OCI-LY7 (cell line): ENCODE measurements around the gene PRH1. TPM values are rescaled to one million over a fixed set of nuclear protein-coding genes. Genes with fewer than 3 reads are reported as not detected.

Experiments used
- BruUV-seq: library from RNA; stranded (reverse); fragments of 400-500 nt; replicated peaks from 2 replicates; lab custom pipeline; 2021; lab: Mats Ljungman, UMichigan
- CTCF ChIA-PET: fragments of 300-600 bp; sonication (Branson Sonifier 250); formaldehyde crosslinking; loops from one replicate; lab custom pipeline; 2022; ENCODE audit warnings: antibody characterized with exemption; ENCODE audit not compliant: unreplicated experiment; lab: Charles Lee
- POLR2A ChIA-PET: fragments of 300-600 bp; sonication (Branson Sonifier 250); formaldehyde crosslinking; loops from one replicate; lab custom pipeline; 2022; ENCODE audit warnings: antibody characterized with exemption; lab: Charles Lee
- DNase-seq: peaks from one replicate; pipeline ENCODE4 v3.0.0-alpha.2; 2015; ENCODE audit warnings: low spot score
- H2AFZ ChIP-seq: fragments of 200-600 bp; sonication (generic), shearing (Covaris generic); 2 replicates; pipeline ENCODE4 v1.6.1; 2014; ENCODE audit warnings: mild to moderate bottlenecking, antibody characterized with exemption, low read length, moderate library complexity
- H3K27ac ChIP-seq: fragments of 200-600 bp; sonication (generic); 2 replicates; pipeline ENCODE4 v1.5.1; 2014; ENCODE audit warnings: mixed run types, low read depth, mild to moderate bottlenecking, moderate library complexity, low read length, inconsistent platforms; ENCODE audit not compliant: poor library complexity, severe bottlenecking
- H3K36me3 ChIP-seq: fragments of 200-600 bp; sonication (generic); 2 replicates; pipeline ENCODE4 v1.6.1; 2014; ENCODE audit warnings: mild to moderate bottlenecking, antibody characterized with exemption, low read length, moderate library complexity, mixed read lengths; ENCODE audit not compliant: insufficient read depth
- H3K4me1 ChIP-seq: fragments of 200-600 bp; sonication (generic); 2 replicates; pipeline ENCODE4 v1.5.1; 2014; ENCODE audit warnings: mild to moderate bottlenecking, low read length; ENCODE audit not compliant: insufficient read depth, poor library complexity, severe bottlenecking
- H3K4me2 ChIP-seq: fragments of 200-600 bp; sonication (generic); 2 replicates; pipeline ENCODE4 v1.6.1; 2014; ENCODE audit warnings: mild to moderate bottlenecking, low read length
- H3K4me3 ChIP-seq: fragments of 200-600 bp; sonication (generic); 2 replicates; pipeline ENCODE4 v1.5.1; 2014; ENCODE audit warnings: mild to moderate bottlenecking, low read depth, low read length; ENCODE audit not compliant: poor library complexity, severe bottlenecking
- H3K79me2 ChIP-seq: fragments of 200-600 bp; sonication (generic); 2 replicates; pipeline ENCODE4 v1.6.1; 2016; ENCODE audit warnings: low read depth, mild to moderate bottlenecking, low read length, moderate library complexity, mixed read lengths; ENCODE audit not compliant: insufficient read depth
- H3K9me2 ChIP-seq: fragments of 200-600 bp; sonication (generic); 2 replicates; pipeline ENCODE4 v1.6.1; 2016; ENCODE audit warnings: mild to moderate bottlenecking, low read length, mixed read lengths; ENCODE audit not compliant: insufficient read depth
- H3K9me3 ChIP-seq: fragments of 200-600 bp; sonication (generic); 2 replicates; pipeline ENCODE4 v1.6.1; 2014; ENCODE audit warnings: mild to moderate bottlenecking, mixed run types, low read length, mixed read lengths
- H4K20me1 ChIP-seq: fragments of 200-600 bp; sonication (generic); 2 replicates; pipeline ENCODE4 v1.6.1; 2014; ENCODE audit warnings: mild to moderate bottlenecking, antibody characterized with exemption, low read length, moderate library complexity, mixed read lengths; ENCODE audit not compliant: insufficient read depth
- EZH2phosphoT487 ChIP-seq: fragments of 200-600 bp; sonication (generic); IDR thresholded peaks from 2 replicates; pipeline ENCODE4 v1.6.1; 2018; ENCODE audit warnings: low read depth, borderline replicate concordance, mild to moderate bottlenecking, mixed run types, antibody characterized with exemption, low read length, moderate library complexity, mixed read lengths
- intact Hi-C: fragments of 100-400 bp; cut with micrococcal nuclease; formaldehyde crosslinking; loops from one replicate; pipeline ENCODE4 v1.10.0; 2022; ENCODE audit not compliant: unreplicated experiment
- total RNA-seq, 2 experiments: library from RNA; depleted of rRNA in 1 of 2; stranded (reverse); fragments of >200 nt in 1 of 2; shearing (Covaris generic) in 1 of 2; gene quantifications; 2 replicates each; pipeline ENCODE4 v1.2.3, GENCODE V29; 2014 to 2022
- TF ChIP-seq, protein P1 (sequence below): fragments of 200-600 bp; sonication (generic); conservative IDR thresholded peaks from 2 replicates; pipeline ENCODE4 v1.5.1; 2014; ENCODE audit warnings: mild to moderate bottlenecking, antibody characterized with exemption, low read length, moderate library complexity, mixed read lengths

The PRH1 gene
- total RNA-seq, 2 experiments from 2014 or later: 22.6 to 41.4 TPM

DNA sequence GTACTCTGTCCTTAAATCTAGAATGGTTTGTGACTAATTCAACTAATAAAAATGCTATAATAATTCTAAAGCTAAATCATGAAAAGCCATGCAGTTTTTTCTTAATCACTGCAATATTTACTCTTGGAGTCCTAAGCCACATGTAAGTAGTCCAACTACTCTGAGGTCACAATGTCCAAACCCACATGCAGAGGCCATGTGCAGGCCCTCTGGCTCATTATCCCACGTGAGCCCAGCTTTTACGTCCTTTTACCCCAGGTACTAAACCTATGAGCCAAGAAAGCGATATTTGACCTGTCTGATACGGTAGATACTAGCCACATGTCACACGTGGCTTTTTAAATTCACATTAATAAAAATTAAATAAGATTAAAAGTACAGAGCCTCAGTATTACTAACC is 12.8 kb upstream of the PRH1 start:
- Histone ChIP-seq H3K9me3 (no peaks in the 10 kb centered on the region), H3K4me3 (no peak overlapping the region), H2AFZ (no peak overlapping the region), H3K4me2 (no peak overlapping the region), H3K36me3 (no peaks in the 10 kb centered on the region), H3K9me2 (no peaks in the 10 kb centered on the region), H3K79me2 (no peaks in the 10 kb centered on the region), H3K4me1 (no peaks in the 10 kb centered on the region), H4K20me1 (no peaks in the 10 kb centered on the region), H3K27ac (no peak overlapping the region)
- ChIA-PET CTCF (no interaction called here), POLR2A (no interaction called here)
- BruUV-seq: no TSS peak
- intact Hi-C loops: no loop called here
- DNase-seq: no peak
- no peak for TF ChIP-seq EZH2phosphoT487
- TF ChIP-seq, protein P1, sequence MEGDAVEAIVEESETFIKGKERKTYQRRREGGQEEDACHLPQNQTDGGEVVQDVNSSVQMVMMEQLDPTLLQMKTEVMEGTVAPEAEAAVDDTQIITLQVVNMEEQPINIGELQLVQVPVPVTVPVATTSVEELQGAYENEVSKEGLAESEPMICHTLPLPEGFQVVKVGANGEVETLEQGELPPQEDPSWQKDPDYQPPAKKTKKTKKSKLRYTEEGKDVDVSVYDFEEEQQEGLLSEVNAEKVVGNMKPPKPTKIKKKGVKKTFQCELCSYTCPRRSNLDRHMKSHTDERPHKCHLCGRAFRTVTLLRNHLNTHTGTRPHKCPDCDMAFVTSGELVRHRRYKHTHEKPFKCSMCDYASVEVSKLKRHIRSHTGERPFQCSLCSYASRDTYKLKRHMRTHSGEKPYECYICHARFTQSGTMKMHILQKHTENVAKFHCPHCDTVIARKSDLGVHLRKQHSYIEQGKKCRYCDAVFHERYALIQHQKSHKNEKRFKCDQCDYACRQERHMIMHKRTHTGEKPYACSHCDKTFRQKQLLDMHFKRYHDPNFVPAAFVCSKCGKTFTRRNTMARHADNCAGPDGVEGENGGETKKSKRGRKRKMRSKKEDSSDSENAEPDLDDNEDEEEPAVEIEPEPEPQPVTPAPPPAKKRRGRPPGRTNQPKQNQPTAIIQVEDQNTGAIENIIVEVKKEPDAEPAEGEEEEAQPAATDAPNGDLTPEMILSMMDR: no peak

DNA sequence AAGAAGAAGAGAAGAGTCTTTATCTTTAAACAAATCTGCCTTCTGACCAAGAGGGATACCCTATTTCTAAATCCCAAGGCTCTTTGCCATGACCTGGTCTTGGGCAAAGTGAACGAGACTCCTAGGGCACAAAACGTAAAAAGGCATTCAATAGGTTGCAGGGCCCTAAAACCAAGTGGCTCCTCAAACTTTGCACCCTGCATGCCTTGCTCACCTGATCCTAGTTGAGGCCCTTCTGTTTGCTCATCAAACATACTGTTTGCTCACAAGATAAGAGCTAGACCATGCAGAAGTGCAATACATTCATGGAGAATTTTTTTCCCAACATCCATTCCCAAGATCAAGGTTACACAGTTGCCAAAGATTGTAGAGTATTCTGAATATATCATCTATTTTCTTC is 7.9 kb upstream of the PRH1 start:
- no peaks in the 10 kb centered on the region for H3K79me2 ChIP-seq
- H4K20me1 ChIP-seq: no peaks in the 10 kb centered on the region
- H3K27ac ChIP-seq: no peak overlapping the region
- no peaks in the 10 kb centered on the region for H3K4me1 ChIP-seq
- no peak overlapping the region for H3K4me3 ChIP-seq
- CTCF ChIA-PET: no interaction called here
- H3K36me3 ChIP-seq: no peaks in the 10 kb centered on the region
- DNase-seq: no peak
- H3K9me3 ChIP-seq: no peaks in the 10 kb centered on the region
- no peak overlapping the region for H2AFZ ChIP-seq
- no peaks in the 10 kb centered on the region for H3K9me2 ChIP-seq
- intact Hi-C loops: no loop called here
- POLR2A ChIA-PET: interaction anchor here (0.6 to 1.1 kb wide), 2 partner anchors 18 to 1889 kb away, joined by 3 read pairs; no protein-coding TSS in a partner anchor
- H3K4me2 ChIP-seq: no peak overlapping the region
- BruUV-seq: no TSS peak
- TF ChIP-seq, protein P1: no peak
- no peak for TF ChIP-seq EZH2phosphoT487

DNA sequence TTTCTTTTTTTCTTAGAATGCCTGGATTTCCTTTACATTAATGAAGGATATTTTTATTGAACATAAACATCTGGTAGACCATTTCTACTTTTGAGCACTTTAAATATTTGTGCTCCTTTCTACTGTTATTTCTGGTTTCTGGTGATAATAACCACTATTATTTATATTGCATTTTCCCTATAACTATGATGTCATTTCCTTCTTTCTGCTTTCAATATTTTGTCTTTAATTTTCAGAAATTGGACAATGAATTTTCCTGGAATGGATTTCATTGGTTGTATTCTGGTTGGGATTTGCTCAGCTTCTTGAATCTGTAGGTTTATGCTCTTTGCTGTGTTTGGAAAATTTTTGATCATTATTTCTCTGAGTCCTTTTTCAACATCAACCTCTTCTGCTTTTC is 5.2 kb upstream of the PRH1 start:
- intact Hi-C loops: no loop called here
- CTCF ChIA-PET: no interaction called here
- no peaks in the 10 kb centered on the region for H3K36me3 ChIP-seq

More for the DNA sequence above, 5.2 kb upstream of the PRH1 start:
- no peaks in the 10 kb centered on the region for H3K9me3 ChIP-seq
- H3K4me1 ChIP-seq: no peaks in the 10 kb centered on the region
- no peaks in the 10 kb centered on the region for H4K20me1 ChIP-seq
- no peaks in the 10 kb centered on the region for H3K9me2 ChIP-seq
- no peak for TF ChIP-seq EZH2phosphoT487
- TF ChIP-seq, protein P1: no peak
- POLR2A ChIA-PET: no interaction called here
- H3K4me3 ChIP-seq: no peak overlapping the region
- DNase-seq: no peak
- no peak overlapping the region for H2AFZ ChIP-seq
- H3K79me2 ChIP-seq: no peaks in the 10 kb centered on the region
- no peak overlapping the region for H3K4me2 ChIP-seq
- H3K27ac ChIP-seq: no peak overlapping the region
- no TSS peak for BruUV-seq
